H1 (cell line): ENCODE results near the gene TMEM151B. TPM values are rescaled to one million over a fixed set of nuclear protein-coding genes. Genes with fewer than 3 reads are reported as not detected.
A peak's percentile ranks its signal among the peaks of the same experiment; 100 is the strongest.

Experiments used
- CTCF ChIA-PET: fragments of 300-600 bp; sonication (Branson Sonifier 250); formaldehyde crosslinking; loops from one replicate; lab custom pipeline; 2021; ENCODE audit not compliant: partially characterized antibody; lab: Charles Lee
- POLR2A ChIA-PET: fragments of 300-600 bp; sonication (Branson Sonifier 250); formaldehyde crosslinking; loops from one replicate; lab custom pipeline; 2021; ENCODE audit warnings: inconsistent platforms; ENCODE audit not compliant: partially characterized antibody; lab: Charles Lee
- DNase-seq, 2 experiments: peaks; one replicate each; pipeline versions ENCODE4 v3.0.0 to v3.0.0-alpha.2; 2010 to 2022; ENCODE audit warnings: low spot score in 2 of 2, low read depth in 1 of 2, mixed read lengths in 1 of 2
- FAIRE-seq: peaks from 2 replicates; lab custom pipeline; 2011; peaks lifted over from hg19 to GRCh38; lab: Jason Lieb, UNC
- H2AFZ ChIP-seq: 2 replicates; pipeline ENCODE4 v1.8.1; 2012; ENCODE audit warnings: low read length, inconsistent platforms
- H2AK5ac ChIP-seq: 2 replicates; pipeline ENCODE4 v1.6.1; 2013; ENCODE audit warnings: low read depth, low read length
- H2BK120ac ChIP-seq: replicated peaks from 2 replicates; pipeline ENCODE3; 2013; ENCODE audit warnings: low read depth, low read length, inconsistent platforms
- H2BK12ac ChIP-seq: 2 replicates; pipeline ENCODE4 v1.6.1; 2013; ENCODE audit warnings: low read depth, low read length
- H2BK15ac ChIP-seq: 2 replicates; pipeline ENCODE4 v1.6.1; 2013; ENCODE audit warnings: low read length
- H2BK20ac ChIP-seq: 2 replicates; pipeline ENCODE4 v1.6.1; 2013; ENCODE audit warnings: low read length
- H2BK5ac ChIP-seq: 2 replicates; pipeline ENCODE4 v1.6.1; 2013; ENCODE audit warnings: low read depth, low read length
- H3K14ac ChIP-seq: 2 replicates; pipeline ENCODE4 v1.6.1; 2013; ENCODE audit warnings: inconsistent platforms; ENCODE audit not compliant: insufficient read length
- H3K18ac ChIP-seq: 2 replicates; pipeline ENCODE4 v1.6.1; 2013; ENCODE audit warnings: low read length; ENCODE audit errors: extremely low read depth
- H3K23ac ChIP-seq: 2 replicates; pipeline ENCODE4 v1.6.1; 2013; ENCODE audit warnings: inconsistent platforms; ENCODE audit not compliant: insufficient read length
- H3K23me2 ChIP-seq: 2 replicates; pipeline ENCODE4 v1.6.1; 2013; ENCODE audit warnings: low read depth, low read length
- H3K27ac ChIP-seq: 2 replicates; pipeline ENCODE4 v1.6.1; 2011; ENCODE audit warnings: low read depth, low read length, inconsistent platforms
- H3K27me3 ChIP-seq, 4 experiments: replicated peaks in 1 of 4; 1 replicate in 1 of 4; 2 replicates in 3 of 4; pipeline versions ENCODE4 v1.6.1 to v1.8.1; 2011 to 2013; ENCODE audit warnings: low read length in 3 of 4, mild to moderate bottlenecking in 3 of 4, inconsistent platforms in 2 of 4, mixed read lengths in 2 of 4, moderate library complexity in 1 of 4; ENCODE audit not compliant: control insufficient read depth in 3 of 4, insufficient read depth in 3 of 4; ENCODE audit errors: extremely low read depth in 1 of 4
- H3K36me3 ChIP-seq, 4 experiments: 2 replicates each; pipeline versions ENCODE4 v1.6.1 to v1.8.1; 2011 to 2013; ENCODE audit warnings: mild to moderate bottlenecking in 4 of 4, low read length in 3 of 4, moderate library complexity in 2 of 4, control low read depth in 1 of 4, inconsistent platforms in 1 of 4; ENCODE audit not compliant: insufficient read depth in 4 of 4, control insufficient read depth in 2 of 4
- H3K4ac ChIP-seq: replicated peaks from 2 replicates; pipeline ENCODE3; 2013; ENCODE audit warnings: low read length, low read depth, mixed read lengths, inconsistent platforms; ENCODE audit not compliant: insufficient read length
- H3K4me1 ChIP-seq, 4 experiments: replicated peaks in 1 of 4; 1 replicate in 1 of 4; 2 replicates in 3 of 4; pipeline versions ENCODE4 v1.6.1 to v1.8.1; 2011 to 2013; ENCODE audit warnings: low read length in 3 of 4, inconsistent platforms in 2 of 4, mixed read lengths in 1 of 4; ENCODE audit not compliant: insufficient read depth in 4 of 4, control insufficient read depth in 3 of 4
- H3K4me2 ChIP-seq, 2 experiments: 2 replicates each; pipeline versions ENCODE4 v1.6.1 to v1.8.1; 2011 to 2013; ENCODE audit warnings: low read depth in 2 of 2, low read length in 2 of 2, control low read depth in 1 of 2, inconsistent platforms in 1 of 2, mild to moderate bottlenecking in 1 of 2; ENCODE audit not compliant: insufficient read depth in 1 of 2
- H3K4me3 ChIP-seq, 4 experiments: fragments of 200-600, 300-600 bp in 1 of 4; sonication (generic), shearing (Covaris generic), sonication (Bioruptor Twin) in 1 of 4; 2 replicates each; pipeline versions ENCODE4 v1.5.1 to v1.8.1; 2011 to 2016; ENCODE audit warnings: low read length in 4 of 4, low read depth in 3 of 4, control low read depth in 2 of 4, inconsistent platforms in 2 of 4, mild to moderate bottlenecking in 2 of 4, mixed read lengths in 1 of 4, moderate library complexity in 1 of 4; ENCODE audit not compliant: insufficient read depth in 2 of 4; ENCODE audit errors: extremely low read depth in 1 of 4
- H3K56ac ChIP-seq: replicated peaks from 2 replicates; pipeline ENCODE3; 2013; ENCODE audit warnings: low read depth, mild to moderate bottlenecking, mixed read lengths, low read length, inconsistent platforms; ENCODE audit not compliant: insufficient read length
- H3K79me1 ChIP-seq: 2 replicates; pipeline ENCODE4 v1.6.1; 2013; ENCODE audit warnings: low read depth, low read length, control low read depth
- H3K79me2 ChIP-seq, 2 experiments: 2 replicates each; pipeline versions ENCODE4 v1.6.1 to v1.8.1; 2012 to 2013; ENCODE audit warnings: low read length in 2 of 2, mild to moderate bottlenecking in 2 of 2, inconsistent platforms in 1 of 2; ENCODE audit not compliant: insufficient read depth in 2 of 2, control insufficient read depth in 1 of 2
- H3K9ac ChIP-seq, 4 experiments: replicated peaks in 1 of 4; 1 replicate in 1 of 4; 2 replicates in 3 of 4; pipeline versions ENCODE4 v1.6.1 to v1.8.1; 2011 to 2013; ENCODE audit warnings: low read depth in 3 of 4, low read length in 3 of 4, control low read depth in 2 of 4, mild to moderate bottlenecking in 2 of 4, moderate library complexity in 2 of 4, inconsistent platforms in 1 of 4; ENCODE audit errors: extremely low read depth in 1 of 4
- H3K9me3 ChIP-seq, 2 experiments: 2 replicates each; pipeline versions ENCODE4 v1.6.1 to v1.8.1; 2012 to 2013; ENCODE audit warnings: mild to moderate bottlenecking in 2 of 2, moderate library complexity in 2 of 2, control low read depth in 1 of 2, inconsistent platforms in 1 of 2, low read depth in 1 of 2, low read length in 1 of 2, mixed read lengths in 1 of 2; ENCODE audit not compliant: insufficient read depth in 2 of 2
- H4K20me1 ChIP-seq, 2 experiments: replicated peaks in 1 of 2; 2 replicates each; pipeline versions ENCODE3 to v1.8.1; 2011 to 2013; ENCODE audit warnings: inconsistent platforms in 2 of 2, low read length in 2 of 2, mild to moderate bottlenecking in 1 of 2; ENCODE audit not compliant: insufficient read depth in 2 of 2, control insufficient read depth in 1 of 2
- H4K5ac ChIP-seq: 2 replicates; pipeline ENCODE4 v1.6.1; 2013; ENCODE audit warnings: low read length, low read depth, mixed read lengths, inconsistent platforms; ENCODE audit not compliant: insufficient read length
- H4K8ac ChIP-seq: 2 replicates; pipeline ENCODE4 v1.8.0; 2013; ENCODE audit warnings: mild to moderate bottlenecking, moderate library complexity, low read length, inconsistent platforms; ENCODE audit not compliant: insufficient read depth; ENCODE audit errors: extremely low read depth
- H4K91ac ChIP-seq: replicated peaks from 2 replicates; pipeline ENCODE3; 2013; ENCODE audit warnings: low read length, mixed read lengths, inconsistent platforms; ENCODE audit not compliant: insufficient read length
- TEAD4 ChIP-seq: IDR thresholded peaks from 2 replicates; pipeline ENCODE4 v1.6.1; 2012; ENCODE audit warnings: low read depth, low read length, inconsistent platforms, mixed read lengths
- ZNF274 ChIP-seq: IDR thresholded peaks from 2 replicates; pipeline ENCODE4 v1.7.0; 2012; ENCODE audit warnings: low read length, borderline replicate concordance; ENCODE audit errors: extremely low read depth
- WGBS, 2 experiments: shearing (Covaris generic) in 1 of 2; methylation state at CpG; one replicate each; pipeline versions ENCODE4 v1.1.6 to v1.1.7; 2013 to 2015; ENCODE audit warnings: low lambda C conversion rate in 2 of 2, mixed read lengths in 2 of 2, inconsistent platforms in 1 of 2, low coverage in 1 of 2, missing lambda C conversion rate in 1 of 2; ENCODE audit not compliant: insufficient replicate concordance in 2 of 2, insufficient coverage in 1 of 2, insufficient read length in 1 of 2; ENCODE audit errors: extremely low coverage in 1 of 2, missing lambda C conversion rate in 1 of 2; 5-methylcytosine and 5-hydroxymethylcytosine counted together
- polyA plus RNA-seq, 7 experiments: library from polyadenylated mRNA; depleted of rRNA in 3 of 7; stranded (reverse) in 5 of 7; unstranded in 2 of 7; fragments of >200 nt in 5 of 7; fragments of 200-250 nt in 2 of 7; gene quantifications; 1 replicate in 5 of 7; 2 replicates in 1 of 7; 4 replicates in 1 of 7; pipeline versions ENCODE4 v1.2.1 to v1.2.3, GENCODE V29; 2011 to 2013; ENCODE audit warnings: missing spikeins in 2 of 7, mixed read lengths in 2 of 7
- total RNA-seq: library from RNA; stranded (reverse); fragmentation: NEBNext Ultra II Directional; extraction: Animal tissue kit (Norgen Biotek cat#: 25700); gene quantifications from 2 replicates; pipeline ENCODE4 v1.2.1, GENCODE V29; 2021

The TMEM151B gene
- total and polyA plus RNA-seq, 2 of the 8 experiments (the other 6 are each of a cell fraction or from before 2014, with no cell fraction given) = 8.0 to 15.5 TPM

DNA sequence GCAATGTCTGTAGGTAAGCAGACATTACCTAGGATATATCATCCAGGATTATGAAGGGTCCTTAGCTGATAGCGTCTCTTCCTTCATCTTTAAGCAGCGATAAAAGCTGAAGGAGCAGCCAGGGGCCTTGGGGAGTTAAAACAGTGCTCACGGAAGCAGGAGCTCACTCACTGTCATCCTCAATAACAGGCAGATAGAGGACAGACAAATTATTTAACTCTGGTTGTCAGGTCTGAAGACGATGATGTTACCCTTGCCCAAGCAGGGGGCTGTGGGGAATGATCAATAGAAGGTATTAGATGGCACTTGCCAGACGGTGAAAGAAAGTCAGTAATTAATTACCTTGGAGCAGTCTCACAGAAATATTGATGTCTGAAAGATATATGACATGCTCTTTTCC is 59.6 kb downstream of the TMEM151B start:
- Histone ChIP-seq H3K4me3 (no peak overlapping the region), H3K23ac (no peak overlapping the region), H4K5ac (no peak overlapping the region), H3K4me2 (no peak overlapping the region), H3K9me3 (no peaks in the 10 kb centered on the region), H3K14ac (no peak overlapping the region), H3K56ac (no peak overlapping the region), H3K23me2 (no peaks in the 10 kb centered on the region), H2BK120ac (no peak overlapping the region), H2BK20ac (0 out of 2 replicates have a peak overlapping the region, but pooled peaks have one; percentile 52), H3K79me2 (no peaks in the 10 kb centered on the region), H4K8ac (no peak overlapping the region), H3K27ac (no peak overlapping the region), H2AFZ (no peak overlapping the region), H3K4me1 (peaks cover 0 to 11% (median 6%) of the 10 kb centered on the region in 4 experiments; a peak in 4 of 7 replicates), H4K20me1 (no peaks in the 10 kb centered on the region), H3K9ac (no peak overlapping the region), H3K36me3 (no peaks in the 10 kb centered on the region), H3K18ac (no peak overlapping the region), H4K91ac (no peak overlapping the region), H2BK5ac (no peak overlapping the region; the same call in 1 of the 2 replicates), H3K4ac (no peak overlapping the region), H2BK12ac (peak overlapping the region; percentile 81; the same call in 1 of the 2 replicates), H3K79me1 (no peaks in the 10 kb centered on the region), H2AK5ac (no peak overlapping the region; the same call in 1 of the 2 replicates), H3K27me3 (no peaks in the 10 kb centered on the region; a peak in 1 of 7 replicates), H2BK15ac (no peak overlapping the region)
- FAIRE-seq = no peak
- POLR2A ChIA-PET = interaction anchor here (0.7 to 2.0 kb wide), 7 partner anchors 9 to 73 kb away, joined by 3 to 9 read pairs (median 4); partner anchors contain the start of genes AARS2, SLC35B2 and TMEM151B
- CTCF ChIA-PET = interaction anchor here (0.6 to 2.0 kb wide), 8 partner anchors 8 to 63 kb away, joined by 3 to 9 read pairs (median 4); partner anchors contain the start of gene AARS2
- DNase-seq = no peak
- no peak for TF ChIP-seq ZNF274
- no peak for TF ChIP-seq TEAD4
- WGBS, 2 experiments = 70% methylated on average over 5 of the region's 5 CpGs; no CpG with 5 or more reads in 1 of the 2 experiments
